HEK293 (cell line): ENCODE results near the gene TRIP4.

Source experiments
- KLF8 ChIP-seq: fragments of 450-650 bp; formaldehyde crosslinking; IDR thresholded peaks from 2 replicates; pipeline ENCODE4 v1.5.1; 2016; ENCODE audit warnings: missing biosample characterization, missing genetic modification characterization
- ZNF473 ChIP-seq: fragments of 450-650 bp; formaldehyde crosslinking; IDR thresholded peaks from 2 replicates; pipeline ENCODE4 v1.5.1; 2017; ENCODE audit warnings: missing biosample characterization, missing genetic modification characterization

DNA sequence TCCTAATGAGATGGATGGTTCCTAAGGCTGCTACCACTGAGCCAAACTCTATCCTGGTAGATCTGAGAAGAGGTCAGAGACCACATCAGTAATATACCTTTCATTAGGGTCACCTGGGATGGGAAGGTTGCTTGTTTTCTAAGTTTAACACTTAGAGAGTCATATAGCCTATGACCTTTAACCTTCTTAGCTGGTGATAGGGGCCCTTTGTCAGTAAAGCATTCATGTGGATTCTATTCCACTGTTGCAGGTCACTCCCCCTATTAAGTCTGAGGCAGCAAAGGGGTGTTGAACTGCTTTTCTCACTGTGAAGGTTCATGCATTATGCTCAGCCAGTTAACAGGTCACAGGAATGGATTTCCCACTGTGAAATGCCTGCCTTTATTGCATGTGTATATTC lies 66.6 kb downstream of the TRIP4 start:
- TF ChIP-seq KLF8 (tag by site-specific recombination) (no peak), ZNF473 (no peak)
